Spleen (tissue), 7 donors: ENCODE data around the gene SLC26A2.

Experiments
- CTCF ChIP-seq, 11 experiments: fragments of 200-600 bp in 7 of 11; fragments of 450-650 bp in 4 of 11; sonication (generic) in 4 of 11; IDR thresholded peaks in 8 of 11; conservative IDR thresholded peaks in 3 of 11; 1 replicate in 7 of 11; 2 replicates in 4 of 11; pipeline versions ENCODE4 v1.4.0 to v1.8.0; 2016 to 2021; ENCODE audit warnings: antibody characterized with exemption in 11 of 11, inconsistent platforms in 4 of 11, mild to moderate bottlenecking in 1 of 11
- POLR2A ChIP-seq, 3 donors: fragments of 450-650 bp; IDR thresholded peaks; one replicate each; pipeline ENCODE4 v1.5.1; 2017; ENCODE audit warnings: antibody characterized with exemption in 3 of 3, mild to moderate bottlenecking in 1 of 3
- POLR2AphosphoS5 ChIP-seq, 3 donors: sonication (generic); formaldehyde crosslinking; IDR thresholded peaks; one replicate each; pipeline ENCODE4 v1.5.1; 2017; ENCODE audit warnings: antibody characterized with exemption in 3 of 3
- donor health status: DM: no; HTN: no; CAD: no; lungs with moderate emphysema.
- donor health status: DM: no; HTN: no; CAD: no.
- donor health status: DM: no; HTN: no; CAD: no.

GRCh38 chr5:149996205-149996890 is 35.8 kb downstream of the SLC26A2 start:
- TF ChIP-seq POLR2AphosphoS5 (IDR thresholded peaks at IDR 0.05) (no peak), CTCF (IDR thresholded peaks at IDR 0.05 in 8 of 11, conservative IDR thresholded peaks at IDR 0.05 in 3 of 11) (no peak), POLR2A (IDR thresholded peaks at IDR 0.05) (no peak)
